IMR-90 (cell line): Measurements from ENCODE around the gene CIDEC. TPM values are rescaled to one million over a fixed set of nuclear protein-coding genes. Genes with fewer than 3 reads are reported as not detected.
"Not testable (repeated sequence)": the region's sequence is repeated elsewhere in the genome, so short reads cannot be mapped to it uniquely, and the experiment has no call there.

Experiments
- ATAC-seq: fragments of 200-7000 bp; cut with Tn5 transposase; 2 replicates; pipeline ENCODE4 v1.9.1; 2020; ENCODE audit warnings: low read depth, mild to moderate bottlenecking, moderate library complexity
- BruUV-seq: library from RNA; stranded (reverse); fragments of 400-500 nt; replicated peaks from 2 replicates; lab custom pipeline; 2021; lab: Mats Ljungman, UMichigan
- CTCF ChIA-PET: fragments of 300-600 bp; formaldehyde crosslinking; extraction: SDS; loops from one replicate; lab custom pipeline; 2021; ENCODE audit warnings: antibody characterized with exemption; lab: Yijun Ruan, JAX
- POLR2A ChIA-PET: fragments of 300-600 bp; sonication (Branson Sonifier 250); formaldehyde crosslinking; loops from one replicate; lab custom pipeline; 2022; ENCODE audit warnings: antibody characterized with exemption; ENCODE audit not compliant: unreplicated experiment; lab: Charles Lee
- DNase-seq: peaks from one replicate; pipeline ENCODE4 v3.0.0; 2013
- H2AFZ ChIP-seq: replicated peaks from 2 replicates; pipeline ENCODE3; 2013; ENCODE audit warnings: low read length, mild to moderate bottlenecking; ENCODE audit not compliant: poor library complexity
- H2AK5ac ChIP-seq: 2 replicates; pipeline ENCODE4 v1.6.1; 2013; ENCODE audit warnings: low read depth, low read length, inconsistent platforms
- H2AK9ac ChIP-seq: replicated peaks from 2 replicates; pipeline ENCODE3; 2013; ENCODE audit warnings: mild to moderate bottlenecking, low read depth, low read length, moderate library complexity; ENCODE audit not compliant: poor library complexity
- H2BK120ac ChIP-seq: 2 replicates; pipeline ENCODE4 v1.6.1; 2013; ENCODE audit warnings: low read depth, low read length, inconsistent platforms
- H2BK15ac ChIP-seq: 3 replicates; pipeline ENCODE4 v1.6.1; 2013; ENCODE audit warnings: low read depth, low read length, inconsistent platforms
- H2BK20ac ChIP-seq: 2 replicates; pipeline ENCODE4 v1.6.1; 2013; ENCODE audit warnings: low read depth, mild to moderate bottlenecking, inconsistent platforms, low read length, moderate library complexity
- H2BK5ac ChIP-seq: 2 replicates; pipeline ENCODE4 v1.6.1; 2013; ENCODE audit warnings: mild to moderate bottlenecking, low read depth, low read length, inconsistent platforms; ENCODE audit not compliant: poor library complexity, severe bottlenecking
- H3K14ac ChIP-seq: replicated peaks from 2 replicates; pipeline ENCODE4 v1.6.1; 2013; ENCODE audit warnings: low read depth, low read length, inconsistent platforms
- H3K18ac ChIP-seq: 2 replicates; pipeline ENCODE4 v1.6.1; 2013; ENCODE audit warnings: low read depth, low read length, control low read depth
- H3K23ac ChIP-seq: 2 replicates; pipeline ENCODE4 v1.6.1; 2013; ENCODE audit warnings: low read depth, low read length, inconsistent platforms
- H3K27ac ChIP-seq: 2 replicates; pipeline ENCODE4 v1.5.1; 2013; ENCODE audit warnings: mild to moderate bottlenecking, control low read depth, low read length; ENCODE audit not compliant: insufficient read depth
- H3K27me3 ChIP-seq: 2 replicates; pipeline ENCODE4 v1.6.1; 2013; ENCODE audit warnings: low read length; ENCODE audit not compliant: control insufficient read depth, insufficient read depth
- H3K36me3 ChIP-seq: 2 replicates; pipeline ENCODE4 v1.6.1; 2013; ENCODE audit warnings: low read length, mixed read lengths; ENCODE audit not compliant: control insufficient read depth, insufficient read depth
- H3K4ac ChIP-seq: 2 replicates; pipeline ENCODE4 v1.6.1; 2013; ENCODE audit warnings: low read depth, low read length, inconsistent platforms
- H3K4me1 ChIP-seq: 2 replicates; pipeline ENCODE4 v1.6.1; 2013; ENCODE audit warnings: low read length, mixed read lengths; ENCODE audit not compliant: control insufficient read depth, insufficient read depth
- H3K4me2 ChIP-seq: 2 replicates; pipeline ENCODE4 v1.6.1; 2013; ENCODE audit warnings: low read depth, mild to moderate bottlenecking, control low read depth, low read length, moderate library complexity
- H3K4me3 ChIP-seq: 2 replicates; pipeline ENCODE4 v1.5.1; 2013; ENCODE audit warnings: low read depth, mild to moderate bottlenecking, control low read depth, low read length, moderate library complexity; ENCODE audit not compliant: insufficient read depth
- H3K56ac ChIP-seq: 2 replicates; pipeline ENCODE4 v1.6.1; 2013; ENCODE audit warnings: low read length, inconsistent platforms; ENCODE audit not compliant: insufficient read depth; ENCODE audit errors: extremely low read depth
- H3K79me1 ChIP-seq, 2 experiments: 2 replicates each; pipeline ENCODE4 v1.6.1; 2013; ENCODE audit warnings: low read length in 2 of 2, inconsistent platforms in 1 of 2, low read depth in 1 of 2
- H3K9ac ChIP-seq: 2 replicates; pipeline ENCODE4 v1.6.1; 2013; ENCODE audit warnings: low read depth, low read length, control low read depth
- H3K9me1 ChIP-seq: 2 replicates; pipeline ENCODE4 v1.6.1; 2013; ENCODE audit warnings: low read length, inconsistent platforms; ENCODE audit not compliant: insufficient read depth
- H3K9me3 ChIP-seq: 2 replicates; pipeline ENCODE4 v1.6.1; 2013; ENCODE audit warnings: low read length; ENCODE audit not compliant: control insufficient read depth, insufficient read depth
- H4K20me1 ChIP-seq: 2 replicates; pipeline ENCODE4 v1.6.1; 2013; ENCODE audit warnings: low read length, inconsistent platforms; ENCODE audit not compliant: insufficient read depth
- H4K5ac ChIP-seq: 2 replicates; pipeline ENCODE4 v1.6.1; 2013; ENCODE audit warnings: mild to moderate bottlenecking, low read depth, low read length, control low read depth
- H4K8ac ChIP-seq, 2 experiments: 2 replicates each; pipeline ENCODE4 v1.6.1; 2013; ENCODE audit warnings: low read depth in 2 of 2, low read length in 2 of 2, control low read depth in 1 of 2, inconsistent platforms in 1 of 2
- H4K91ac ChIP-seq: 2 replicates; pipeline ENCODE4 v1.6.1; 2013; ENCODE audit warnings: low read depth, low read length, inconsistent platforms; ENCODE audit not compliant: insufficient read depth
- WGBS, 2 experiments: methylation state at CpG; one replicate each; pipeline versions ENCODE4 v1.1.5 to v1.1.7; 2013; ENCODE audit warnings: missing lambda C conversion rate in 2 of 2; ENCODE audit not compliant: insufficient read length in 1 of 2; ENCODE audit errors: extremely low coverage in 2 of 2; 5-methylcytosine and 5-hydroxymethylcytosine counted together
- dilution Hi-C: fragments of 300-500 bp; cut with HindIII; formaldehyde crosslinking; loops from one replicate; pipeline ENCODE4 v1.14.3; 2018; ENCODE audit warnings: low sequenced_read_pairs; ENCODE audit not compliant: unreplicated experiment
- in situ Hi-C: fragments of 300-500 bp; cut with MboI; formaldehyde crosslinking; loops from 3 replicates; pipeline ENCODE4 v1.14.3; 2019; ENCODE audit warnings: low sequenced_read_pairs, inconsistent platforms, mixed read lengths
- intact Hi-C: fragments of 100-400 bp; cut with micrococcal nuclease; formaldehyde crosslinking; loops from 2 replicates; pipeline ENCODE4 v1.10.0; 2022
- polyA plus RNA-seq, 3 experiments: library from polyadenylated mRNA; depleted of rRNA; stranded (reverse); fragments of >200 nt; gene quantifications; 2 replicates each; pipeline ENCODE4 v1.2.3, GENCODE V29; 2012; ENCODE audit warnings: low replicate concordance in 1 of 3
- total RNA-seq: library from RNA; depleted of rRNA; stranded (reverse); fragments of >200 nt; gene quantifications from 2 replicates; pipeline ENCODE4 v1.2.3, GENCODE V29; 2012

The CIDEC gene
- total and polyA plus RNA-seq, 2 of the 4 experiments (the other 2 are of a cell fraction): 0.09 TPM; not detected in 1

DNA sequence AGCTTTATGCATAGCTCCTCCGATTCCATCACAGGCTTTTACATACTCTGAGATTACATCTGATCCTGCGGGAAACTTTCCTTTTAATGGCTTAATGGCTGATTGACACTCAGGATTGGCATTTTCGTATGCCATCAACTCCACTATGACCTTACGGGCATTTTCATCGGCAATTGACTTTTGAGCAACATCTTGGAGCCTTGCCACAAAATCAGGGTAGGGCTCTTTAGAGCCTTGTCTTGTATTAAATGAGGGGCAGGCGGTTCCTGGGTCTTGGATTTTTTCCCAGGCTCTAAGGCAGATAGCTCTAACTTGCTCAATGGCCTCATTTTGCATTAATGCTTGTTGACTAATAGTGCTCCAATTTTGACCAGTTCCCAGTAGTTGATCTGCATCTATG lies 28.1 kb downstream of the CIDEC start:
- H4K20me1 ChIP-seq, H3K9me1 ChIP-seq, H3K4me3 ChIP-seq, H3K4me1 ChIP-seq, BruUV-seq, H4K8ac ChIP-seq, in situ Hi-C loops, H2BK20ac ChIP-seq, H3K4ac ChIP-seq, H3K4me2 ChIP-seq, H2BK120ac ChIP-seq, H2AFZ ChIP-seq, H3K14ac ChIP-seq, H3K56ac ChIP-seq, H3K9ac ChIP-seq, POLR2A ChIA-PET, ATAC-seq, H3K36me3 ChIP-seq, H3K18ac ChIP-seq, H2AK5ac ChIP-seq, H3K23ac ChIP-seq, H2BK15ac ChIP-seq, H3K27me3 ChIP-seq, intact Hi-C loops, DNase-seq, H3K79me1 ChIP-seq, CTCF ChIA-PET, dilution Hi-C loops, H3K9me3 ChIP-seq, H2BK5ac ChIP-seq, H3K27ac ChIP-seq, H4K5ac ChIP-seq, H4K91ac ChIP-seq, H2AK9ac ChIP-seq: not testable (repeated sequence)
- 88% methylated on average over 1 of the region's 6 CpGs; no CpG with 5 or more reads in 1 of the 2 experiments for WGBS, 2 experiments

GRCh38 chr3:9851383-9851782 lies 28.7 kb downstream of the CIDEC start:
- H3K23ac ChIP-seq, H3K79me1 ChIP-seq, H3K4ac ChIP-seq, H4K8ac ChIP-seq, POLR2A ChIA-PET, H2BK5ac ChIP-seq, H2AFZ ChIP-seq, H4K91ac ChIP-seq, H2BK20ac ChIP-seq, H3K4me3 ChIP-seq, intact Hi-C loops, H4K20me1 ChIP-seq, H3K4me1 ChIP-seq, BruUV-seq, CTCF ChIA-PET, H3K18ac ChIP-seq, H2AK5ac ChIP-seq, H3K9me1 ChIP-seq, H3K27ac ChIP-seq, ATAC-seq, H4K5ac ChIP-seq, H3K14ac ChIP-seq, H2BK15ac ChIP-seq, H3K9me3 ChIP-seq, H2AK9ac ChIP-seq, DNase-seq, H3K9ac ChIP-seq, H3K27me3 ChIP-seq, H2BK120ac ChIP-seq, H3K56ac ChIP-seq, dilution Hi-C loops, H3K4me2 ChIP-seq, in situ Hi-C loops, H3K36me3 ChIP-seq: not testable (repeated sequence)
- no CpG with 5 or more reads among the region's 6 CpGs for WGBS, 2 experiments
